Neural cell (in vitro differentiated cells): ENCODE results near the gene TIAM2. TPM values are rescaled to one million over a fixed set of nuclear protein-coding genes. Genes with fewer than 3 reads are reported as not detected.

Experiments
- H2AFZ ChIP-seq: fragments of 200-600, 300-800 bp; sonication (generic), shearing (Covaris generic); 2 replicates; pipeline ENCODE4 v1.6.0; 2014; ENCODE audit warnings: low read depth, mild to moderate bottlenecking, antibody characterized with exemption, low read length, moderate library complexity
- H3F3A ChIP-seq: fragments of 200-600 bp; shearing (Covaris generic); 2 replicates; pipeline ENCODE4 v1.6.1; 2016; ENCODE audit warnings: mild to moderate bottlenecking, moderate library complexity, mixed read lengths, antibody characterized with exemption, low read length; ENCODE audit not compliant: insufficient read depth, poor library complexity, severe bottlenecking
- H3K27ac ChIP-seq: fragments of 200-600, 300-800 bp; sonication (generic), shearing (Covaris generic); 2 replicates; pipeline ENCODE4 v1.5.1; 2014; ENCODE audit warnings: mild to moderate bottlenecking, low read length, moderate library complexity
- H3K27me3 ChIP-seq: fragments of 300-800, 200-600 bp; sonication (generic), shearing (Covaris generic); 2 replicates; pipeline ENCODE4 v1.6.0; 2014; ENCODE audit warnings: mild to moderate bottlenecking, low read depth, low read length, moderate library complexity; ENCODE audit not compliant: insufficient read depth
- H3K36me3 ChIP-seq: fragments of 300-800, 200-600 bp; sonication (generic), shearing (Covaris generic); 2 replicates; pipeline ENCODE4 v1.5.1; 2014; ENCODE audit warnings: mild to moderate bottlenecking, antibody characterized with exemption, low read length, moderate library complexity; ENCODE audit not compliant: insufficient read depth
- H3K4me2 ChIP-seq: fragments of 300-800, 200-600 bp; sonication (generic), shearing (Covaris generic); 2 replicates; pipeline ENCODE4 v1.6.0; 2014; ENCODE audit warnings: mild to moderate bottlenecking, low read length
- H3K4me3 ChIP-seq: fragments of 300-800, 200-600 bp; sonication (generic), shearing (Covaris generic); 2 replicates; pipeline ENCODE4 v1.5.1; 2014; ENCODE audit warnings: mild to moderate bottlenecking, low read length, moderate library complexity
- H3K79me2 ChIP-seq: fragments of 200-600 bp; shearing (Covaris generic); replicated peaks from 2 replicates; pipeline ENCODE4 v1.6.0; 2014; ENCODE audit warnings: mild to moderate bottlenecking, low read length, moderate library complexity; ENCODE audit not compliant: insufficient read depth
- H3K9ac ChIP-seq: fragments of 300-800, 200-600 bp; sonication (generic), shearing (Covaris generic); 2 replicates; pipeline ENCODE4 v1.6.1; 2016; ENCODE audit warnings: mild to moderate bottlenecking, low read length, mixed read lengths
- H3K9me2 ChIP-seq: fragments of 200-600 bp; shearing (Covaris generic); 2 replicates; pipeline ENCODE4 v1.6.1; 2016; ENCODE audit warnings: mild to moderate bottlenecking, low read length, mixed read lengths; ENCODE audit not compliant: insufficient read depth
- H3K9me3 ChIP-seq: fragments of 200-600, 300-800 bp; sonication (generic), shearing (Covaris generic); 2 replicates; pipeline ENCODE4 v1.6.1; 2016; ENCODE audit warnings: mild to moderate bottlenecking, mixed run types, low read length, moderate library complexity, mixed read lengths
- H4K20me1 ChIP-seq: fragments of 200-600 bp; shearing (Covaris generic); 2 replicates; pipeline ENCODE4 v1.6.1; 2016; ENCODE audit warnings: mild to moderate bottlenecking, mixed run types; ENCODE audit not compliant: insufficient read depth
- EP300 ChIP-seq: fragments of 450-650 bp; conservative IDR thresholded peaks from 2 replicates; pipeline ENCODE4 v1.6.1; 2014; ENCODE audit warnings: antibody characterized with exemption, mild to moderate bottlenecking, moderate library complexity; ENCODE audit not compliant: poor library complexity, severe bottlenecking
- MXI1 ChIP-seq: fragments of 450-650 bp; conservative IDR thresholded peaks from 2 replicates; pipeline ENCODE4 v1.6.1; 2014; ENCODE audit warnings: antibody characterized with exemption, mild to moderate bottlenecking; ENCODE audit not compliant: poor library complexity, severe bottlenecking
- POLR2AphosphoS5 ChIP-seq: IDR thresholded peaks from 2 replicates; pipeline ENCODE4 v1.6.1; 2012
- RAD21 ChIP-seq: fragments of 450-650 bp; conservative IDR thresholded peaks from 2 replicates; pipeline ENCODE4 v1.6.1; 2014; ENCODE audit warnings: antibody characterized with exemption, mild to moderate bottlenecking, moderate library complexity
- SMC3 ChIP-seq: fragments of 450-650 bp; conservative IDR thresholded peaks from 2 replicates; pipeline ENCODE4 v1.6.1; 2014; ENCODE audit warnings: antibody characterized with exemption, mild to moderate bottlenecking, moderate library complexity; ENCODE audit not compliant: poor library complexity
- TAF1 ChIP-seq: IDR thresholded peaks from 2 replicates; pipeline ENCODE4 v1.6.1; 2012; ENCODE audit warnings: low read depth
- polyA plus RNA-seq: library from polyadenylated mRNA; depleted of rRNA; stranded (reverse); fragments of >200 nt; gene quantifications from 2 replicates; pipeline ENCODE4 v1.2.3, GENCODE V29; 2014
- TF ChIP-seq, protein P1 (sequence below): fragments of 450-650 bp; IDR thresholded peaks from 2 replicates; pipeline ENCODE4 v1.5.1; 2014; ENCODE audit warnings: antibody characterized with exemption, mild to moderate bottlenecking, moderate library complexity; ENCODE audit not compliant: poor library complexity, severe bottlenecking
- TF ChIP-seq, protein P2 (sequence below): IDR thresholded peaks from 2 replicates; pipeline ENCODE4 v1.6.1; 2012; ENCODE audit warnings: borderline replicate concordance

Gene TIAM2
- polyA plus RNA-seq, 1 donor from 2014 or later: 73.3 TPM

DNA sequence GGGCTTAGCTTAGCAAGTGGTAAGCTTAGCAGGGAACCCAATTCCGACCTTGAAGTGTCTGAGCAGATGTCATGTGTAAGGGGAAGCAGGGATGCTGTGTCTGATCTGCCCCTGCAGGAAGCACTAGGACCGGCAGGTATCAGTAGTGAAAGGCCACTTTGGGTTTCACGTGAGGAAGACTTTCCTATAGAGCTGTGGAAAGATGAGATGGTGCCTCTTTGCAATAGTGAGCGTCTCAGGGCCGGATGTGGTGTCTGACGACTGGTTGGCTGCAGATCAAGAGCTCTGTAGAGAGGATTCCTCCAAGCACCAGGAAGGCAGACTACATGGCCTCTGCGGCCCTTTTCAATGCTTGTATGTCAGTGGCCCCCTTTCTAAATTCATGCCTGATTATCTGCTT lies 98.3 kb downstream of the TIAM2 start:
- TF ChIP-seq POLR2AphosphoS5 (no peak), TAF1 (no peak), MXI1 (no peak)
- TF ChIP-seq, protein P1, sequence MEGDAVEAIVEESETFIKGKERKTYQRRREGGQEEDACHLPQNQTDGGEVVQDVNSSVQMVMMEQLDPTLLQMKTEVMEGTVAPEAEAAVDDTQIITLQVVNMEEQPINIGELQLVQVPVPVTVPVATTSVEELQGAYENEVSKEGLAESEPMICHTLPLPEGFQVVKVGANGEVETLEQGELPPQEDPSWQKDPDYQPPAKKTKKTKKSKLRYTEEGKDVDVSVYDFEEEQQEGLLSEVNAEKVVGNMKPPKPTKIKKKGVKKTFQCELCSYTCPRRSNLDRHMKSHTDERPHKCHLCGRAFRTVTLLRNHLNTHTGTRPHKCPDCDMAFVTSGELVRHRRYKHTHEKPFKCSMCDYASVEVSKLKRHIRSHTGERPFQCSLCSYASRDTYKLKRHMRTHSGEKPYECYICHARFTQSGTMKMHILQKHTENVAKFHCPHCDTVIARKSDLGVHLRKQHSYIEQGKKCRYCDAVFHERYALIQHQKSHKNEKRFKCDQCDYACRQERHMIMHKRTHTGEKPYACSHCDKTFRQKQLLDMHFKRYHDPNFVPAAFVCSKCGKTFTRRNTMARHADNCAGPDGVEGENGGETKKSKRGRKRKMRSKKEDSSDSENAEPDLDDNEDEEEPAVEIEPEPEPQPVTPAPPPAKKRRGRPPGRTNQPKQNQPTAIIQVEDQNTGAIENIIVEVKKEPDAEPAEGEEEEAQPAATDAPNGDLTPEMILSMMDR: no peak
- TF ChIP-seq, protein P2, sequence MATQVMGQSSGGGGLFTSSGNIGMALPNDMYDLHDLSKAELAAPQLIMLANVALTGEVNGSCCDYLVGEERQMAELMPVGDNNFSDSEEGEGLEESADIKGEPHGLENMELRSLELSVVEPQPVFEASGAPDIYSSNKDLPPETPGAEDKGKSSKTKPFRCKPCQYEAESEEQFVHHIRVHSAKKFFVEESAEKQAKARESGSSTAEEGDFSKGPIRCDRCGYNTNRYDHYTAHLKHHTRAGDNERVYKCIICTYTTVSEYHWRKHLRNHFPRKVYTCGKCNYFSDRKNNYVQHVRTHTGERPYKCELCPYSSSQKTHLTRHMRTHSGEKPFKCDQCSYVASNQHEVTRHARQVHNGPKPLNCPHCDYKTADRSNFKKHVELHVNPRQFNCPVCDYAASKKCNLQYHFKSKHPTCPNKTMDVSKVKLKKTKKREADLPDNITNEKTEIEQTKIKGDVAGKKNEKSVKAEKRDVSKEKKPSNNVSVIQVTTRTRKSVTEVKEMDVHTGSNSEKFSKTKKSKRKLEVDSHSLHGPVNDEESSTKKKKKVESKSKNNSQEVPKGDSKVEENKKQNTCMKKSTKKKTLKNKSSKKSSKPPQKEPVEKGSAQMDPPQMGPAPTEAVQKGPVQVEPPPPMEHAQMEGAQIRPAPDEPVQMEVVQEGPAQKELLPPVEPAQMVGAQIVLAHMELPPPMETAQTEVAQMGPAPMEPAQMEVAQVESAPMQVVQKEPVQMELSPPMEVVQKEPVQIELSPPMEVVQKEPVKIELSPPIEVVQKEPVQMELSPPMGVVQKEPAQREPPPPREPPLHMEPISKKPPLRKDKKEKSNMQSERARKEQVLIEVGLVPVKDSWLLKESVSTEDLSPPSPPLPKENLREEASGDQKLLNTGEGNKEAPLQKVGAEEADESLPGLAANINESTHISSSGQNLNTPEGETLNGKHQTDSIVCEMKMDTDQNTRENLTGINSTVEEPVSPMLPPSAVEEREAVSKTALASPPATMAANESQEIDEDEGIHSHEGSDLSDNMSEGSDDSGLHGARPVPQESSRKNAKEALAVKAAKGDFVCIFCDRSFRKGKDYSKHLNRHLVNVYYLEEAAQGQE: no peak
- Histone ChIP-seq H3K9me2 (no peaks in the 10 kb centered on the region), H3F3A (no peaks in the 10 kb centered on the region), H3K4me3 (no peak overlapping the region), H3K27ac (no peak overlapping the region), H3K79me2 (no peaks in the 10 kb centered on the region), H3K27me3 (no peaks in the 10 kb centered on the region), H2AFZ (no peak overlapping the region), H3K9me3 (no peaks in the 10 kb centered on the region), H4K20me1 (no peaks in the 10 kb centered on the region), H3K4me2 (no peak overlapping the region), H3K9ac (no peak overlapping the region), H3K36me3 (no peaks in the 10 kb centered on the region)

DNA sequence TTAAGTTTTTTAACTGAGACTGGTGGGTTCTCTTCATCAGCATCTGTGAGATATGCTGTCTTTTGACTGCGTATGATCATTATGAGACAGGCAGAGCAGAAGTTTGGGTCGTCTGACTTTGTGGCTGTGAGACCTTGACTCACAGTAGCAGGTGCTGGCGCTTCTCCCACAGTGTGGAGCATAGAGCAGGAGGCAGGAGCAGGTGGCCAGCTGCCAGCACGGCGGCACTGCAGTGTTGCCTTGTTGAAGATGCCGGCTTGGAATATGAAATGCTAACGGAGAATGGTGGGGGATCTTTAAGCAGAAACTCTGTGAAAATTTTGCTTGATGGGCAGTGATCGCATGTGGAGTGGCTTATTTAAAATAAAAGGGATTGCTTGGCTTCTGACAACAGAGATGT lies 105.0 kb downstream of the TIAM2 start:
- Histone ChIP-seq H3K9me2 (no peaks in the 10 kb centered on the region), H3K27me3 (no peaks in the 10 kb centered on the region), H4K20me1 (no peaks in the 10 kb centered on the region), H3K27ac (no peak overlapping the region), H3K9me3 (no peaks in the 10 kb centered on the region), H3K79me2 (no peaks in the 10 kb centered on the region), H3K4me3 (no peak overlapping the region), H3K36me3 (no peaks in the 10 kb centered on the region), H3K9ac (no peak overlapping the region), H3K4me2 (no peak overlapping the region), H2AFZ (no peak overlapping the region), H3F3A (no peaks in the 10 kb centered on the region)
- TF ChIP-seq POLR2AphosphoS5 (no peak), MXI1 (no peak), TAF1 (no peak), SMC3 (no peak), RAD21 (no peak), EP300 (no peak)
- TF ChIP-seq, protein P1: no peak
- TF ChIP-seq, protein P2: no peak
